ACC112 (cell line): ENCODE data around the gene CRYGN.

ENCODE experiments used
- H2AFZ ChIP-seq: fragments of 200-600 bp; sonication (generic); one replicate; pipeline ENCODE4 v1.6.0; 2017; ENCODE audit warnings: antibody characterized with exemption, low read length; ENCODE audit not compliant: unreplicated experiment
- H3K27ac ChIP-seq: fragments of 200-600 bp; sonication (generic); 2 replicates; pipeline ENCODE4 v1.5.1; 2014; ENCODE audit warnings: low read depth, mild to moderate bottlenecking, antibody characterized with exemption, low read length, moderate library complexity
- H3K27me3 ChIP-seq: fragments of 200-600 bp; sonication (generic); 2 replicates; pipeline ENCODE4 v1.6.1; 2014; ENCODE audit warnings: mild to moderate bottlenecking, antibody characterized with exemption, low read length, moderate library complexity, mixed read lengths; ENCODE audit not compliant: insufficient read depth
- H3K36me3 ChIP-seq: fragments of 200-600 bp; sonication (generic); 2 replicates; pipeline ENCODE4 v1.6.1; 2016; ENCODE audit warnings: mild to moderate bottlenecking, antibody characterized with exemption, low read length, moderate library complexity, mixed read lengths; ENCODE audit not compliant: insufficient read depth
- H3K4me1 ChIP-seq: fragments of 200-600 bp; sonication (generic); one replicate; pipeline ENCODE4 v1.6.1; 2016; ENCODE audit warnings: low read length, mixed read lengths; ENCODE audit not compliant: insufficient read depth, unreplicated experiment, control insufficient read depth
- H3K4me3 ChIP-seq: fragments of 200-600 bp; sonication (generic); 2 replicates; pipeline ENCODE4 v1.5.1; 2014; ENCODE audit warnings: mild to moderate bottlenecking, low read depth, low read length
- H3K79me2 ChIP-seq: fragments of 200-600 bp; sonication (generic); one replicate; pipeline ENCODE4 v1.6.0; 2016; ENCODE audit warnings: low read length; ENCODE audit not compliant: control insufficient read depth, unreplicated experiment, insufficient read depth

Gene CRYGN

DNA sequence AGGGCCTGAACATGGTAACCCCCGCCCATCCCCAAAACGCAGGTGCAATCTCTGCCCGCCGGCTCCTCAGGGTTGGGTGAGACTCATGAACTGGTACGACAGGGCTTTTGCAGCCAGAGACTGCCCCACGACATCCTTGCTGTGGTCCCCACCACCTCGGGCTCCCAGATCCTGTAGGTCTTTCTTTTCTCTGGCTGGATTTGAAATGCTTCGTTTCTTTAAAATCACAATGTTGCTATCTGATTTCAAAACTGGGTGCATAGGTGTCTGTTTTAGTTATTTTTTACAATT lies 52.0 kb downstream of the CRYGN start:
- H3K4me1 ChIP-seq: no peaks in the 10 kb centered on the region
- H3K79me2 ChIP-seq: no peaks in the 10 kb centered on the region
- H3K36me3 ChIP-seq: no peaks in the 10 kb centered on the region
- H3K4me3 ChIP-seq: no peak overlapping the region
- no peak overlapping the region for H3K27ac ChIP-seq
- H2AFZ ChIP-seq: no peak overlapping the region
- H3K27me3 ChIP-seq: peaks cover 8% of the 10 kb centered on the region; the same call in 1 of the 2 replicates

DNA sequence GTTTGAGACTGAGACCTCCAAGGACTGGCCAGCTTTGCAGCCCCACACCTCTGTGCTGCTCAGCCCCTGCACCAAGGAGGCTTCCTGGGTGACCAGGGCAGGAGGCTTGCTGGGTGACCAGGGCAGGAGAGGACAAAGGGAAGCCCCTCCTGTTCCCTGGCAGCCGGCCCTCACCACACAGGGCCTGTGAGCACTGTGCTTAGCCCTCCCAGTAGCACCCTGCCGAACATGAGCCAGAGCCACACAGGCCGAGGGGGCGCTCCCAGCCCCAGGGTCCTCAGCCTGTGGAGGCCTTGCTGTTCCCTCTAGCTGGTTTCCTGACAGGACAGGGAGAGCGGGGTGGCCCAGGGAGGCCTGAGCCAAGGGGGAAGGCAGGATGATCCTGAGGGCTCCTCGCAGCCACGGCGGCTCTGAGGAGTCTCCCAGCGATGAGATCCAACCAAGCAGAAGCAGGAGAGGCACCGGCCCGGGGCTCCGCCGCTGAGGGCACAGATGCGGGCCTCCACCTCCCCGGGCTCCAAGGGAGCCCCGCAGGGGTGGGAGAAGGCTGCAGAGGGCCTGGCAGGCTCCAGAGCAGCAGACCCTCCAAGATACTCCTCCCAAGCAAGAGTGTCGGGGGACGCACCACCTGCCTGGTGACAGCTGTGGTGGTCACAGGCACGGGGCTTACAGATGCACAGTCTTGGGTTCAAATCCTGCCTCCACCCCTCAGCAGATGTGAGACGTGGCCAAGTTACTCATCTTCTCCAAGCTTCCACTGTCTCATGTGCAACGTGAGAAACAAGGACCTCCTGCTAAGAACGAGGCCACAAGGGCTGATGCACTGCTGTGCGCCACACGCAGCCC lies 52.6 kb downstream of the CRYGN start:
- peaks cover 14% of the 10 kb centered on the region for H3K27me3 ChIP-seq
- H3K4me1 ChIP-seq: no peaks in the 10 kb centered on the region
- no peaks in the 10 kb centered on the region for H3K36me3 ChIP-seq
- H3K27ac ChIP-seq: no peak overlapping the region
- no peaks in the 10 kb centered on the region for H3K79me2 ChIP-seq
- H2AFZ ChIP-seq: no peak overlapping the region
- no peak overlapping the region for H3K4me3 ChIP-seq

DNA sequence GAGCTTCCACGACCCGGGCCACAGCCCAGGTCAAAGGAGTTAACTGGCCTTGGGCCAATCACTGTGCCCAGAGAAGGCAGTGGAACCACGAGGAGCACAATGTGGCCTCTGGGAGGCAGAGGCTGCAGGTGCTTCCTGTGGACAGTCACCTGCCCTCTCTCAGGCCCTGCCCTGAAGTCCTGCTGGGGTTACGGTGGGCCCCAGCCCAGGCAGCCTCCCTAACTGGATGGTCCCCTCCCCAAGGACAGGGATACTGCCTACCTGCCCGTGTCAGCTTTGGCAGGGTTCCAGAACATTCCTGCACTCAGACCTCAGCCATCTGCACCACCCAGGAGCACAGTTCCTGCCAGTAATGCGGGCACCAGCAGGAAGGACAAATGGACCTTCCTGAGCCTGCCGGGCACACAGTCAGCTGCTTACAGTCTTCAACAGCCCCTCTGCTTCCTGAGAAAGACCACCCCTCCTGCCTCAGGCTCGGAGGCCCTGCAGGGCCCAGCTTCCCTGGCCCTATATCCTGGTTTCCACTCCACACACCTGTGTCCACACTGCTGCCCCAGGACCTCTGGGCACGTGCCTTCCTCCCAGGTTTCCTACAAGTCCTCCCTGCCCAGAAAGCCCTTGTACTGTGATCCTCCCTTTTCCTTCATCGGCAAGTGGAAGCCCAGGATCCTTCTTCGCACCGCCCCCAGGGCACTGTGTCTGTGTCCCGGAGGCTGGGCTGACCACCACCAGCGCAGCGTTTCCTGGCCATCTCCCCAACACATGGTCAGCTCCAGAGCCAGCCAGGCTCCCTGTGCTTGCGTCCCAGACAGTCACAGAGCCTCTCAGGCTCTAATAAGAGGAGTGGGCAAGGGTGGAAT lies 53.4 kb downstream of the CRYGN start:
- Histone ChIP-seq H3K4me3 (no peak overlapping the region), H3K27me3 (peaks cover 22% of the 10 kb centered on the region), H3K79me2 (no peaks in the 10 kb centered on the region), H3K36me3 (no peaks in the 10 kb centered on the region), H3K27ac (no peak overlapping the region), H2AFZ (no peak overlapping the region), H3K4me1 (no peaks in the 10 kb centered on the region)

- H3K79me2 ChIP-seq: no peaks in the 10 kb centered on the region
- no peak overlapping the region for H3K27ac ChIP-seq
- H3K27me3 ChIP-seq: peaks cover 28% of the 10 kb centered on the region
- H3K4me1 ChIP-seq: no peaks in the 10 kb centered on the region
- no peak overlapping the region for H3K4me3 ChIP-seq
- no peak overlapping the region for H2AFZ ChIP-seq
- H3K36me3 ChIP-seq: no peaks in the 10 kb centered on the region
These were observed 54.2 kb downstream of the CRYGN start for GRCh38 chr7:151385626-151386300.

- Histone ChIP-seq H2AFZ (no peak overlapping the region), H3K4me3 (no peak overlapping the region), H3K27me3 (peaks cover 28% of the 10 kb centered on the region), H3K27ac (no peak overlapping the region), H3K4me1 (no peaks in the 10 kb centered on the region), H3K79me2 (no peaks in the 10 kb centered on the region), H3K36me3 (no peaks in the 10 kb centered on the region)
These were observed 54.9 kb downstream of the CRYGN start for GRCh38 chr7:151384776-151385625.

DNA sequence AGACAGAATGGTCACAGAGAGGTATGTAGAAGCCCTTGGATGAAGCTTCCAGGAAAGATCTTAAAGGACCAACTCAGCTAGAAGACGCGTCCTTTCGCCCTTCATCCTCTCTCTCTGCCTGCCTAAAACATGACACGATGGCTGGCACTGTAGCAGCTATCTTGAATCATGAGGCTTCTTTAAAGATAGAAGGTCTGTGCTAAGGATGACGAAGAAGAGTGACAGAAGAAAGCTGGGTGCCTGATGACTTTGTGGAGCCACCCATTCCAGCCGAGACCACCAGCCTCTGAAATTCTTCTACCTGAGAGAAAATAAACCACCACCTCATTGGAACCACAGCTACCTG lies 55.6 kb downstream of the CRYGN start:
- H3K4me3 ChIP-seq: no peak overlapping the region
- H3K79me2 ChIP-seq: no peaks in the 10 kb centered on the region
- no peaks in the 10 kb centered on the region for H3K4me1 ChIP-seq
- H3K36me3 ChIP-seq: no peaks in the 10 kb centered on the region
- H3K27ac ChIP-seq: no peak overlapping the region
- no peak overlapping the region for H2AFZ ChIP-seq
- H3K27me3 ChIP-seq: peaks cover 28% of the 10 kb centered on the region

GRCh38 chr7:151383638-151384351 lies 56.1 kb downstream of the CRYGN start:
- Histone ChIP-seq H3K27ac (no peak overlapping the region), H2AFZ (no peak overlapping the region), H3K79me2 (no peaks in the 10 kb centered on the region), H3K4me3 (no peak overlapping the region), H3K4me1 (no peaks in the 10 kb centered on the region), H3K36me3 (no peaks in the 10 kb centered on the region), H3K27me3 (peaks cover 28% of the 10 kb centered on the region)

DNA sequence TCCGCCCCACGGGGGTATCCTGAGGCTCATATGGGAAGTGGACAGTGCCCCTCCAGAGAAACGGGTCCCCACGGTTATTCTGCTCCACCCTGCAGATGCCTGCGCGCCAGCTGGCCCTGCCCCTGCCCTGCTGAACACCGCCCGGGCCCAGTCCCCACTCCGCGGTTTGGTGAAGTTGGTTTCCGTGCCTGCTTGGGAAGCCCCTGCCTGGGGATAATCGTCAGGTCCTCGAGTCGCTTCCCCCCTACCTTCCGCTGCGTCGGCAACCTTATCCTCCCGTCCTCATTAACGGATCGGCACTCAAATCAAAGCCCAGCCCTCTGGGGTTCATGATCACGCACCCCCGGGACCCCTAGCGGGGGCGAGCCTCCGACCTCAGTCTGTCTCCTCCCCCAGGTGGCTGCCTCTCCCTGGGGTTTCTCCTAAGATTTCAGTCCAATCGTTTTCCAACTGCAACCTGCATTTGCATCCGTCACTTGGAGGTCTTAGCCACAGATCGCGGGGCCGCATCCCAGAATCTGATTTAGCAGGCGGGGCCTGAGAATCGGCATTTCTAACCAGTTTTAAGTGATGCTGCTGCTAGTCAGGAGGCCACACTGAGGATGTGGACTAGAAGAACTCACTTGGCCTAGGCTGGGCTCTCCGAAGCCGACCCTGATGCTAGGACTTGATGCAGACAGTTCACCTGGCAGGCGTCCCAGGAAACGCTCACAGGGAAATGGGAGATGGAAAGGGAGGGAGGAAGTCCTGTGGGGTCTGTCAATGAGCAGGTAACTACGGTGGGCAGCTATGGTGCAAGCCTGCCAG lies 57.7 kb downstream of the CRYGN start:
- no peak overlapping the region for H3K27ac ChIP-seq
- H3K27me3 ChIP-seq: peaks cover 28% of the 10 kb centered on the region
- H3K36me3 ChIP-seq: no peaks in the 10 kb centered on the region
- H3K4me3 ChIP-seq: no peak overlapping the region
- H3K4me1 ChIP-seq: no peaks in the 10 kb centered on the region
- H3K79me2 ChIP-seq: no peaks in the 10 kb centered on the region
- H2AFZ ChIP-seq: no peak overlapping the region

DNA sequence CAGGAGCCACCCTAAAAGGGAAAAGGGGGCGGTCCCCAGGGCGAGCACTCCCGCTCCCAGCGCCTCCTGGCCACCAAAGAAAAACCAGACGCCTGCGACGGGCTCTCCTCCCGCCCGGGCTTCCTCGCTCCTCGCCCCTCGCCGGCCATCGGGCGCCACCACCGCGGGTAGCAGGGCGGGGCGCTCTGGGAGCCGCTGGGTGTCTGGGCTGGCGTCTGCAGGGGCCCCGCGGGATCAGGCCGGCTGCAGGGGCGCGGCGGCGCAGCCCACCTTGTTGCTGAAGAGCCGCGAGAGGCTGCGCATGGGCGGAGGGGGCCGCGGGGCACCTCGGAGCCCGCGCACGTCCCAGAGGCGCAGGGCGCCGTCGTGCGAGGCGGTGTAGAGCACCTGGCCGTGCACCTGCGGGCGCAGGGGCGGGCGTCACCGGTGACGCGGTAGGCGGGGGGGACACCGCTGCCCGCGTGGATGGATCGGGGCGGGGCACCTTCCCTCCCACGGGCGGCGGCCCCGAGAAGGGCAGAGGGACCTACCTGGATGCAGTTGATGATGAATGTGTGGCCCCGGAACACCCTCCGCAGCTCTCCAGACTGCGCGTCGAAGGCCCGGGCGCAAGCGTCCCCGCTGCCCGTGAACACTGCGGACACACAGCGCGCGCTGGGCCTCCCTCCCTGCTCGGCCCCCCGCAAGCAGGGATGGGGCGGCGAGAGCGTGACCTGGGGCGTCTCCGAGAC lies 58.4 kb downstream of the CRYGN start:
- Histone ChIP-seq H3K4me1 (no peaks in the 10 kb centered on the region), H3K4me3 (no peak overlapping the region), H3K27me3 (peaks cover 28% of the 10 kb centered on the region), H3K27ac (no peak overlapping the region), H3K36me3 (0 out of 2 replicates have a peak, but pooled peaks cover 3% of the 10 kb centered on the region), H2AFZ (no peak overlapping the region), H3K79me2 (no peaks in the 10 kb centered on the region)
